Vein endothelial cell (primary cell): Measurements from ENCODE around the gene KCNJ6. TPM values are rescaled to one million over a fixed set of nuclear protein-coding genes. Genes with fewer than 3 reads are reported as not detected.

Experiments
- total RNA-seq: library from RNA; depleted of rRNA; stranded (reverse); fragments of >200 nt; gene quantifications from 2 replicates; pipeline ENCODE4 v1.2.3, GENCODE V29; 2012

Gene KCNJ6
- not detected in 2 replicates for total RNA-seq

DNA sequence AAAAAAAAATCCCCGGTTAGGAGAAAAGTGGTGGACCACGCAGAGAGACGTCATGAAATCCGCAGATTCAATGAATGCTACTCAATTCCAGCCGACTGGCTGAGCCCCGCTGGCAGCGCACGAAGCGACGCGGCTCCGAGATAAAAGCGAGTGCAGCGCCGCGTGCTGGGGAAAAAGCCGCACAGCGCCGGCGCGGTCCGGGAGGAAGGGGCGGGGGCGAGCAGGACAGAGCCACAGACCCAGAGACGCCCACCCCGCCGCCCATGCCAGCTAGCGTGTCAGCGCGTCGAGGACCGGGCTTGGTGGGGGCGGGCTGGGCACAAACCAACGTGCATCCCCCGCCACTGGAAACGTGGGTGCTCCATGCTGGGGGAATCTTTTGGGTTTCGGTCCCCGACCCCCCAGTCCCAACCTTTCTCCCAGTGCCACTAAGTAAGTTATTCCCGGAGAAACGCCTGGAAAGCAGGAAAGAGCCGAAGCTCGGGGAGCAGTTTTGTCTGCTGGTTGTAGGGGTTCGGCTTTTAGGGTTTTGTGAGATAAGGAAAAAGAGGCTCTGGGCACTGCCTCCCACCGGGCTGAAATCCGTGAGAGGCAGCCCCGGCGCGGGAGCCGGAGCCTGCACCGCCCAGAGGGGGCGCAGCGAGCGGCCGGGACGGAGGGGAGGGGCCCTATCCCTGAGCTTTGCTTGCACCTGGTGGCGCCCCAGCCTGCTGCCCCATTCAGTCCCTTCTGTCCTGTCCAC lies at the start of gene KCNJ6:
Gene KCNJ6 (minus strand): TSS at position 148 of the 742 bp plus-strand sequence. CDS start 75,775 bp downstream, outside the sequence.

